GM21526 (cell line): Measurements from ENCODE around the gene CDH23.

ENCODE experiments used
- ATAC-seq: cut with Tn5 transposase; IDR thresholded peaks from one replicate; pipeline ENCODE4 v1.9.1; 2021; ENCODE audit warnings: moderate library complexity; ENCODE audit not compliant: unreplicated experiment, low FRiP score

The CDH23 gene

GRCh38 chr10:71761105-71761511, 364.4 kb downstream of the CDH23 start:
- no peak for ATAC-seq

- ATAC-seq = no peak
Observed at GRCh38 chr10:71761541-71762113, 364.9 kb downstream of the CDH23 start.

GRCh38 chr10:71762324-71762723, 365.6 kb downstream of the CDH23 start:
- ATAC-seq = no peak

- ATAC-seq = no peak
Observed at GRCh38 chr10:71763352-71764127, 366.8 kb downstream of the CDH23 start.

- ATAC-seq = no peak
Observed at GRCh38 chr10:71765176-71765904, 368.6 kb downstream of the CDH23 start.

- no peak for ATAC-seq
Observed at GRCh38 chr10:71765906-71766716, 369.4 kb downstream of the CDH23 start.

- ATAC-seq = no peak
Observed at GRCh38 chr10:71766717-71767419, 370.1 kb downstream of the CDH23 start.

GRCh38 chr10:71767420-71768035, 370.8 kb downstream of the CDH23 start:
- no peak for ATAC-seq

GRCh38 chr10:71769279-71769823, 372.6 kb downstream of the CDH23 start:
- ATAC-seq = no peak

GRCh38 chr10:71770255-71770654, 373.5 kb downstream of the CDH23 start:
- ATAC-seq = no peak

GRCh38 chr10:71770789-71771188, 374.1 kb downstream of the CDH23 start:
- ATAC-seq = no peak

GRCh38 chr10:71771204-71771603, 374.5 kb downstream of the CDH23 start:
- ATAC-seq = no peak

- ATAC-seq = no peak
Observed at GRCh38 chr10:71771821-71772617, 375.3 kb downstream of the CDH23 start.

GRCh38 chr10:71772832-71773220, 376.1 kb downstream of the CDH23 start:
- ATAC-seq = no peak

- no peak for ATAC-seq
Observed at GRCh38 chr10:71773221-71773971, 376.7 kb downstream of the CDH23 start, which contains the start of gene VSIR. VSIR (minus strand) TSS chr10:71773520; CDS start chr10:71773439, 81 bp downstream.

- no peak for ATAC-seq
Observed at GRCh38 chr10:71774916-71775702, 378.4 kb downstream of the CDH23 start.

GRCh38 chr10:71776481-71776925, 379.8 kb downstream of the CDH23 start:
- ATAC-seq = no peak
